Thymus (tissue), 11 donors: ENCODE measurements around the gene CHRNA7. TPM values are rescaled to one million over a fixed set of nuclear protein-coding genes. Genes with fewer than 3 reads are reported as not detected.

Experiments used
- DNase-seq, 9 donors: peaks; one replicate each; pipeline ENCODE4 v3.0.0-alpha.2; 2013; ENCODE audit warnings: low spot score in 9 of 9, low read depth in 6 of 9, missing footprints in 1 of 9
- H3K27ac ChIP-seq, 2 donors: one replicate each; pipeline ENCODE4 v1.5.1; 2013; ENCODE audit warnings: control low read depth in 1 of 2, low read depth in 1 of 2, low read length in 1 of 2, mild to moderate bottlenecking in 1 of 2, moderate library complexity in 1 of 2
- H3K27me3 ChIP-seq, 2 donors: one replicate each; pipeline ENCODE4 v1.5.1; 2013; ENCODE audit warnings: low read length in 1 of 2; ENCODE audit not compliant: control insufficient read depth in 2 of 2, insufficient read depth in 1 of 2
- H3K36me3 ChIP-seq, 2 donors: one replicate each; pipeline ENCODE4 v1.5.1; 2013; ENCODE audit warnings: low read length in 1 of 2, mild to moderate bottlenecking in 1 of 2, moderate library complexity in 1 of 2; ENCODE audit not compliant: control insufficient read depth in 2 of 2, insufficient read depth in 2 of 2
- H3K4me1 ChIP-seq, 2 donors: one replicate each; pipeline ENCODE4 v1.5.1; 2013; ENCODE audit warnings: low read length in 2 of 2; ENCODE audit not compliant: control insufficient read depth in 2 of 2, insufficient read depth in 2 of 2
- H3K4me3 ChIP-seq, 2 donors: one replicate each; pipeline ENCODE4 v1.5.1; 2013; ENCODE audit warnings: low read length in 2 of 2, control low read depth in 1 of 2, mild to moderate bottlenecking in 1 of 2
- H3K9me3 ChIP-seq, 2 donors: one replicate each; pipeline ENCODE4 v1.5.1; 2013; ENCODE audit warnings: low read length in 1 of 2, mild to moderate bottlenecking in 1 of 2; ENCODE audit not compliant: control insufficient read depth in 2 of 2, insufficient read depth in 1 of 2
- WGBS: extraction: QIAGEN DNeasy Blood & Tissue Kit; methylation state at CpG from one replicate; pipeline ENCODE4 v1.1.7; 2013; 5-methylcytosine and 5-hydroxymethylcytosine counted together
- polyA plus RNA-seq: library from polyadenylated mRNA; stranded (reverse); fragments of 200-250 nt; gene quantifications from one replicate; pipeline ENCODE4 v1.2.3, GENCODE V29; 2013
- total RNA-seq: library from RNA; stranded (reverse); fragments of 120-200 nt; gene quantifications from one replicate; pipeline ENCODE4 v1.2.4, GENCODE V29; 2013
- donor health status: healthy.

CHRNA7 gene
- total and polyA plus RNA-seq, 2 donors: 0.61 to 1.1 TPM

- Histone ChIP-seq H3K9me3 (no peaks in the 10 kb centered on the region), H3K4me3 (no peak overlapping the region), H3K27me3 (no peaks in the 10 kb centered on the region), H3K27ac (no peak overlapping the region), H3K36me3 (no peaks in the 10 kb centered on the region), H3K4me1 (no peaks in the 10 kb centered on the region)
- 91% methylated on average over 13 of the region's 13 CpGs for WGBS
- no peak for DNase-seq
These were observed 66.8 kb downstream of the CHRNA7 start for GRCh38 chr15:32096916-32097617.

GRCh38 chr15:32098033-32098432, 67.7 kb downstream of the CHRNA7 start:
- Histone ChIP-seq H3K27ac (no peak overlapping the region), H3K4me3 (no peak overlapping the region), H3K4me1 (no peaks in the 10 kb centered on the region), H3K27me3 (no peaks in the 10 kb centered on the region), H3K36me3 (no peaks in the 10 kb centered on the region), H3K9me3 (no peaks in the 10 kb centered on the region)
- 28% methylated on average over 7 of the region's 7 CpGs for WGBS
- DNase-seq: no peak

DNA sequence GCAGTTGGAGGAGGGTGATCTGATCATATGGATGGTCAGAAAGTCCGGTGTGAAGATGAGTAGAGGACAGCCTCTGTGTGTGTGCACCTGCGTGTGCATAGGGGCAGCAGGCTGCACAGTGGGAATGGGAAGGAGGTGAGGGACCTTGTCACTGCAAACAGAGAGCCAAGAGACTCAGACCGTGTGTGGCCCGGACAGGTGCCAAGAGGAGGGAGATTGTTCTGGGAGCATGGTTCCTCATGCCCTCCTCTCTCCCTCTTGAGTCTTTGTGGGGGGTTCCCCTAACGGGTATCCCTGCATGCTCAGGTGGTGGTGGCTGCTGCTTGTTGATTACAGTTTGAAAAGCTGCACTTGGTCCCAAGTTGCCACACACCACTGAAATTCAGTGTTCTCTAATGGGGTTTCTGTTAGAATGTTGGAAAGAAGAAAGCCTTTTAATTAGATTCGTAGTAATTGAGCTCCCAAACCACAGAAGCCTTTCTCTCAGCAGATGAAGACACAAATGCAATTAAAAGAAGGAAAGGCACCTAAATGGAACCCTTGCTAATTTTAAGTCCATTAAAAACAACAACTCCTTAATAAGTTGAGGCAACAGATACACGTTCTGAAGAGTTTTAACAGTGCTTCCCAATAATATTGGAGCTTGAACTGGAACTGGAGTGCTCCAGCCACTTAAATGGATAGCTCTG, 68.9 kb downstream of the CHRNA7 start:
- no peak overlapping the region for H3K4me3 ChIP-seq
- H3K9me3 ChIP-seq: no peaks in the 10 kb centered on the region
- WGBS: 79% methylated on average over 7 of the region's 7 CpGs
- H3K36me3 ChIP-seq: no peaks in the 10 kb centered on the region
- DNase-seq: no peak
- H3K27ac ChIP-seq: no peak overlapping the region
- no peaks in the 10 kb centered on the region for H3K27me3 ChIP-seq
- no peaks in the 10 kb centered on the region for H3K4me1 ChIP-seq

DNA sequence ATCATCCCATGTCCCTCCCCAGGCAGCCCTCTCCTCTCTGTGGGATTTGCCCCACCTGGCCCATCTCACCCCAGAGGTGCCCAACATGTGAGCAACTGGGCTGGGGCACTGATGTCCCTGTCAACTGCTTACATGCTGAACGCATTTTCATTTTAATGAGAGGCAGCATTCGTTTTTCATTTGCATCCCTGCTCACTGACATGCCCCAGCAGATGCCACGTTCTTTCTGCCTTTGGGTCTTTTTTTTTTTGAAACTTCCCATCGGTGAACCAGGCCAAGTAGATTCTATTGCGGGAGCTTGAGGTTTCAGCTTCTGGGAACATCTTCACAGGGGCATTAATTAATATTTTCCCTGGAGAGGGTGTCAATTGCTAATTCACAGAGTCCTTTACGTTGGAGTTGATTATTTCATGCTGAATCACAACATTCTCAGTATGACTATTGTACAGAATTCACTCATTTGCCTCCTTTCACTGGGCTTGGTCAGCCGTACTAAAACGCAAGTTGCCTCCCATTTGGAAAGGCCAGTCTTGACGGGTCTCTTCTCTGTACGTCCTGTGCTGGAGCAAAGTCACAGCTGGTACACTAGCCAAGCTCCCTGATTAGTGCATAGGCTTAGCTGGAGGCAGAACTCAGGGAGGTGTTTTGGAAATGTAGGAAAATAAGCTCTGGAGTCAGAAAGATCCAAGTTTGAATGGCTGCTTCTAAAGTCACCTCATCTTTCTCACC, 69.8 kb downstream of the CHRNA7 start:
- H3K27me3 ChIP-seq: no peaks in the 10 kb centered on the region
- H3K4me1 ChIP-seq: no peaks in the 10 kb centered on the region
- H3K9me3 ChIP-seq: no peaks in the 10 kb centered on the region
- H3K36me3 ChIP-seq: no peaks in the 10 kb centered on the region
- H3K27ac ChIP-seq: no peak overlapping the region
- H3K4me3 ChIP-seq: no peak overlapping the region
- DNase-seq: no peak
- WGBS: 94% methylated on average over 10 of the region's 10 CpGs

GRCh38 chr15:32104061-32104995, 74.0 kb downstream of the CHRNA7 start:
- WGBS: 73% methylated on average over 18 of the region's 18 CpGs
- H3K27ac ChIP-seq: no peak overlapping the region

DNA sequence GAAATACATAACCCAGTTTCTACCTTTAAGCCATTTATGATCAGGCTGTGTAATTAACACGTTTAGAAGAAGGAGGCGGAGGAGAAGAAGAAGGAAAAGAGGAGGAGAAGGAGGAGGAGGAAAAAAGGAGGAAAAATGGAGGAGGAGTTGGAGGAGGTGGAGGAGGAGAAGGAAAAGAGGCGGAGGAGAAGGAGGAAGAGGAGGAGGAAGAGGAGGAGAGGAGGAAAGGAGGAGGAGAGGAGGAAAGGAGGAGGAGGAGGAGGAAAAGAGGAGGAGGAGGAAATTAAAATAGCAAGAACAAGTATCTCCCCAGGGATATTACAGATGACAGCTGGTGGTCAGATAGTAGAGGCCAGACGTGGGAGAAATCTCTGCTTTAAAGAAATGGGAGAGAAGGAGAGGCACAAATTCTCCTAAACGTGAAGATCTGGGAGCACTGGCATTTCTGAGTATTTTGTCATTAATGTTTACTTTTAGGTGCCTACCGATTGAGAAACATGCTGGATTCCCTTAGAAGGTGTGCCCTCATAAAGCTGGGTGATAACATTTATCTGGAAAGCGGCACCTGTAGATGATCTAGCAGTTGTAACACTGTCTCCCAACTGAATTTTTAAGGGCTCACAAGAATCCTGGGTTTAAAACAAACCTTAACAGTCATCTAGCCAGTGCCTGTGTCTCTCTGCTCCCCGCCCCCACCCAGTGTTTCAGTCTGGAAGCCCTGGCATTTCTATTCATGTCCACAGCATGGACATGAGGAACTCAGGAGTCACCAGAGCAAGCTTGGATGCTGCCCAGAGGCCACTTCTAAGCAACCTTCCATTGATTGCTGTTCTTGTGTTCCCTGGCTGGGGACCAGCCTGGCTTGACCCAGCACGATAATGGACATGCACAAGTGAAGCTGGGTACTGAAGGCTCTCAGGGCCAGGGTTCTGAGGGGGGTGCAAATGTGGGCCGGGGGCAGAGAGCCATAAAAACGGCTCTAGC, 75.2 kb downstream of the CHRNA7 start:
- H3K9me3 ChIP-seq: no peaks in the 10 kb centered on the region
- H3K27ac ChIP-seq: no peak overlapping the region
- WGBS: 81% methylated on average over 11 of the region's 11 CpGs
- DNase-seq: no peak
- H3K27me3 ChIP-seq: no peaks in the 10 kb centered on the region
- H3K4me1 ChIP-seq: no peaks in the 10 kb centered on the region
- H3K4me3 ChIP-seq: no peak overlapping the region
- H3K36me3 ChIP-seq: no peaks in the 10 kb centered on the region

More at GRCh38 chr15:32104061-32104995, 74.0 kb downstream of the CHRNA7 start:
- no peak for DNase-seq
- H3K9me3 ChIP-seq: no peaks in the 10 kb centered on the region
- H3K4me3 ChIP-seq: no peak overlapping the region
- H3K4me1 ChIP-seq: no peaks in the 10 kb centered on the region
- no peaks in the 10 kb centered on the region for H3K36me3 ChIP-seq
- H3K27me3 ChIP-seq: no peaks in the 10 kb centered on the region

DNA sequence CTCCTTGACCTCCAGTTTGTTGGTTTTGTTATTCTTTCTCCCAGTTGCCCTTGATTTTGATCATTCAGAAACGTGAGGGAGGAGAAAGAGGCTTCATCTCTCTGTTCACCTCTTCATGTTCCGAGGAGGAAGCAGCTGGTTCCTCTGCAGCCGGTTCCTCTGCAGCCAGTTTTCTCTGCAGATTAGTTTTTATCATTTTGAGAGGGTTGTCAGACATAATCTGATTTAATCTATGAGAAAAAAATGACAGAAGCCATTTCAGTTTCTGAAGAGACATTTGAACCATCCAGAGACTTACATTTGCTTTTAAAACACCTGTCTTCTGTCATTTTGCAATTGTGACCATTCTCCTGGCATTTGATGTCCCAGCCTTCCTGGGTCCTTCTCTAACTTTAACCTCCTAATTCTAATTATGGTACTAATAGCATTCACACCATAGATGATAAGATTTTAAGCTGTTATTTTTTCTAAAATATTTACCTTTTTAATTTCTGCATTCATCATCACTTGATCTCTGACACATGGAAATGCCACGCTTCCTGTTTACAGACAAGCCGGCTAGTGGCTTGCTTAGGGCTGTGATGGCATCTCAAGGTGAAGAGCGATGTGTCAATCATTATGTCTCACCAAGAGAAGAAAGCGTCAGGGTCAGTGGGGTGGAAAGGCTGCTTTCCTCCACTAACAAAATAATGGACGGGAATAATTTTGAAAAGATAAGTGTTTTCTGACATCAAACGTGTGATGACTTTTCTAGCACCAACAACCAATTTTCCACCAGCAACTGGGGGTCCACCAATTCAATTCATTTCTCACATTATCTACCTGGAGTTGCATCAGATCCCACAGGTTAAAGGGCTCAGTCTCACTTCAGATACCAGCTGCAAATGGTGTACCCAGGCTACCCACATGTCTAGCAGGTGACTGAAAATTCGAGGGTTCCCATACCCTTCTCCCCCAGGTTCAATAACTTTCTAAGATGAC, 76.4 kb downstream of the CHRNA7 start:
- Histone ChIP-seq H3K27me3 (no peaks in the 10 kb centered on the region), H3K4me3 (no peak overlapping the region), H3K9me3 (no peaks in the 10 kb centered on the region), H3K27ac (no peak overlapping the region), H3K4me1 (no peaks in the 10 kb centered on the region), H3K36me3 (no peaks in the 10 kb centered on the region)
- DNase-seq: peak in 1 of 9 donors; percentile 7
- 44% methylated on average over 10 of the region's 10 CpGs for WGBS
